GM19043 (cell line): ENCODE data around the gene EIF4G3.
"Not testable (repeated sequence)": the region's sequence is repeated elsewhere in the genome, so short reads cannot be mapped to it uniquely, and the experiment has no call there.

ENCODE experiments used
- ATAC-seq: cut with Tn5 transposase; IDR thresholded peaks from one replicate; pipeline ENCODE4 v1.9.1; 2021; ENCODE audit warnings: low read depth; ENCODE audit not compliant: unreplicated experiment

Gene EIF4G3

DNA sequence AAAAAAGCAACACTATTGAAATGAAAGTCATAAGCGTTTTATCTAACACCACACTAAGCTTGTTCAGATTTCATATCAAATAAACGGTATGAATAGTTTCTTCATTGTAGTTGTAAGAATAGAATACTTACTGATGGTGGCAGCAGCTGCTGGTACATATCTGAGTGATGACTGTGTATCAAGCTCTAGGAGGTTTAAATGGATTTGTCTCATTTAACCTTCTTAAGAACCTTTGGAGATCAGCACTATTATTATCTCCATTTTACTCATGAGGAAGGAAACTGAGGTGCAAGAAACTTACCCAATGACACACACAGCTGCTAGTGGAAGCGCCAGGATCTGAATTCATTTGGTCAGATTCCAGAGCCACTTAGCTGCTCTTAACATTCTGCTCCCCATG, 104.0 kb downstream of the EIF4G3 start:
- no peak for ATAC-seq

DNA sequence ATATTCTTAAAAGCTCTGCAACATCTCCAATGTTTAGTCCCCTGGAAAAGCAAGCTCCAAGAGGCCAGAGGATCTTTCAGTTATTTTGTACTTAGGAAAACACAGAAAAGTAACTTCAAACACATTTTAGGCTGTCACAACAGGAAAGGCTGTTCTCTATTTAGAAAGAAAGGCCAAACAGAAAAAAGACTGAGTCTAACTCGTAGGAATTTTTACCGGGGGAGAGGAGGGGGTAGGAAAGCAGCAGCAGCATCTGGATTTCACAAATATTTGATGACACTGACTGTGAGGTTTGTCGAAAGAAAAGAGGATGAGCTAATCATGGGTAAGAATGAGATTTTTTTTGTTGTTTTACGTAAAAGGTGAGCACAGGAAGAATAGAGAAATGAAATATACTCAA, 107.1 kb downstream of the EIF4G3 start:
- ATAC-seq: no peak

DNA sequence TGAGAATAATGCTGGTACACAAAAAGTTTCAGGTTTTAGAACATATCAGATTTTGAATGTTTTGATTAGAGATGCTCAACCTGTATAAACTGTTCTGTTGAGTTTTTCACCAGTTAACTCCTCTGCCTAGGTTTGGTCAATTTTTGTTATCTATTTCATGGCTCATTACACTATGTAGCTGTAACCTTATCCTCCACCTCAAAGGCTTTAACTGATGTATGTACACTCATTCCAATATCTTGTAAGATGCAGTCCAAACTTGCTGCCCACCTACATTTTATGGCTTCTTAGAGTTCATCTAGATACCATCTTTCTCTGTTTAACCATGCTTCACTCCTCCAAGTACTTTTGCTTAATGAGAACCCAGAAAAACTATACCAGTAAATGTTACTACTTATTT, 107.8 kb downstream of the EIF4G3 start:
- no peak for ATAC-seq

DNA sequence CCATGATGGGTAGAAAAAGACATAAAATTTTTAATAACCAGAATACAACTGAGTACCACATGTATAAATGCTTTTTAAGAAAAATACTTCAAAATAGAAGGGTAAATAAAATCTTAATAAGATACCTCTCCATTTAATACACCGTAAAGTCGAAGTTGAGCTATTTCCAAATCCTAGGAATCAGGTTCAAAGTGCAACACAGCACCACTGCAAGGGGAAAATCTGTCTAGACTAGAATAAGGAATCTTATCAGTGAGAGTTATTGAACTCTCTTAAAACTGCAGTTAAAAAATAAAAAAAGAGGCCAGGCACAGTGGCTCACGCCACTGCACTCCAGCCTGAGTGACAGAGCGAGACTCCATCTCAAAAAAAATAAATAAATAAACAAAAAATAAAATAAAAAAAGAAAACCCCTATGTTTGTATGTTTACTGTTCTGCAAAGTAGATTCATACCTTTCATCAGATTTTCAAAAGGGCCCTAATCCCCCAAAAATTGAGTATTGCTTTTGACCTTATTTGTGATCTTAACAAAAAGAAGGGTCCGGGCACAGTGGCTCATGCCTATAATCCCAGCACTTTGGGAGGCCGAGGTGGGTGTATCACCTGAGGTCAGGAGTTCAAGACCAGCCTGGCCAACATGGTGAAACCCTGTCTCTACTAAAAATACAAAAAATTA, 109.0 kb downstream of the EIF4G3 start:
- no peak for ATAC-seq

DNA sequence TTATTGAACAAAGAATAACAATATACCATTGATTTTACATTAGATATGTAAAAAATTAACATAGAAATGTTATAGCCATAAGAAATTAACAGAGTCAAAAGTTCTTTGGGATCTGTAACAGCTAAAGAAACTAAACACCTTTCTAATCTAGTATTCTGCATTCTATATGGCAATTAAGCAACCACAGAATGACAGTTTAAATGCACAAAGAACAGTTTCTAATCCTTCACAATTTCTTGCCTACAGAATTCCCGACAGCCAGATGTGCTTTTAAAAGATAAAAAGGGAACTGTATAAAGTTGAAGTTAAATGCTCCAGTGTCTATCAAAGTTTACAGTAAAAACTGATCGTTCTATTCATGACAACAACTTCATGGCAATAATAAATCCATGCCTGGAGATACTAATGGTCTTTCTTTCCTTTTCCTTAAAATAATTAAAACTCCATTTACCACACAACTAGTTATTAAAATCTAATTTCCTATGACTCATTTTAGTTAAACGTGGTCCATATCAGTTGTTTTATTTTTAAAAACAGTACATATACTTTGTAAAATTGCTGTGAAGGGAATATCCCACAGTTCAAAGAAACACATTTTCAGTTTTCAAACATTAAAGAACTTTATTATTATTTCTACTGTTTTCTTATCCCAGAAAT, 110.2 kb downstream of the EIF4G3 start:
- no peak for ATAC-seq

DNA sequence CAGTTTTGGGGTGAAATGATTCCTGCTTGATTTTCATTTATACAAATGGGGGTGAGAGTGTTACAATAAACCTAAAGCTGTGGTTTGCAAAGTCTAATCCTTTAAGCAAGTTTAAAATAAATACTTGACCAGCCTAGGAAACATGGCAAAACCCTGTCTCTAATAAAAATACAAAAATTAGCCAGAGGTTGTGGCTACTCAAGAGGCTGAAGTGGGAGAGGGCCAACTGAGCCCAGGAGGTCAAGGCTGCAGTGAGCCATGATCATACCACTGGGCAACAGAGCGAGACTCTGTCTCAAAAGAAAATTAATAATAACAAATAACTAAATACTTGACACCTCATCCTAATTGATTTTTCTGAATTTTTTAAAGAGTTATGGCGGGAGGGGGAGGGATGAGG, 110.8 kb downstream of the EIF4G3 start:
- ATAC-seq: no peak

DNA sequence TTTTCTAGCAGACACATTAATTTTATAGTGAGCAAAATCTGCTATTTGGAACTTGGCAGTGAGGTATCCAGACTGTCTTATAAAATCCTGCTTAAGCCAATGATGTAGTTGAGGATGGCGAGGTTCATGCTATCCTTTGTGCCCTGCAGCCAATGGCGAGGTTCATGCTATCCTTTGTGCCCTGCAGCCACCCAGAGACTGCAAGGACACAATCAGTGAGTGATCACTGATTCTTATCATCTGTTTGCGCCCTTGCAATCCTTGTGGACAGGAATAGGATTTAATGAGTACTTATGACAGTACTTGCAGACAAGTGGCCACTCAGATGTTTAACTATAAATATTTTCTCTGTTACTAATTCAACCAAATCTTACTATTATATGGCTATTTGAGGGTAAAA, 112.6 kb downstream of the EIF4G3 start:
- no peak for ATAC-seq

DNA sequence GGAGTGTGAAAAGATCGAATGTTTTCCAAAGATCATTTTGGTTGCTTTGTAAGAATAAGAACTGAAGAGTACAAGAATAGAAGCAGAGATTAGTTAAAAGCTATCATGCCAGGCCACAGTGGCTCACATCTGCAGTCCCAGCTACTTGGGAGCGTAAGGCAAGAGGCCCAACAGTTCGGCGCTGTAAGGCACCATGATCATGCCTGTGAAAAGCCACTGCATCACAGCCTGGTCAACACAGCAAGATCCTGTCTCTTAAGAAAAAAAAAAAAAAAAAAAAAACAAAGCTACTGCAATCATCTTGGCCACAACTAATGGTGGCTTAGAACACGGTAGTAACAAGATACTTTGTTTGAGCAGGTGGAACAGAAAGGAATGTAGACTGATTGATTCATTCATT, 116.2 kb downstream of the EIF4G3 start:
- ATAC-seq: no peak

DNA sequence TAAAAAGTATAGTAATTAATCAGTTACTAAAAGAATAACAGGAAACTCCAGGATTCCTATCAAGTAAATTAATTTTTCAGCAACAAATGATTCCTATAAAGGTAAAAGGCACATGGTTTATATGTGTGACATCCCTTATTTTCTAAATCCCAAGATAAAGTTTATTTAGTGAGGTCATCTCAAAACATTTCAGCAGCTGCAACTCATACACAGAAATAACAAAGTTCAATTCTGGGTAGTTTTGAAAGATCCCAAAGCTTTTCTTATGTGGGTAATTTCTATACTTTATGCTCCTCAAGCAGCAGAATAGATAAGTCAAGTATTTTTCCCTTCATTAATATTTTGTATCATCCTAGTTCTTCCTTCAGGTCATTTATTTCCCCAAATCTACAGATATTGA, 117.7 kb downstream of the EIF4G3 start:
- no peak for ATAC-seq

DNA sequence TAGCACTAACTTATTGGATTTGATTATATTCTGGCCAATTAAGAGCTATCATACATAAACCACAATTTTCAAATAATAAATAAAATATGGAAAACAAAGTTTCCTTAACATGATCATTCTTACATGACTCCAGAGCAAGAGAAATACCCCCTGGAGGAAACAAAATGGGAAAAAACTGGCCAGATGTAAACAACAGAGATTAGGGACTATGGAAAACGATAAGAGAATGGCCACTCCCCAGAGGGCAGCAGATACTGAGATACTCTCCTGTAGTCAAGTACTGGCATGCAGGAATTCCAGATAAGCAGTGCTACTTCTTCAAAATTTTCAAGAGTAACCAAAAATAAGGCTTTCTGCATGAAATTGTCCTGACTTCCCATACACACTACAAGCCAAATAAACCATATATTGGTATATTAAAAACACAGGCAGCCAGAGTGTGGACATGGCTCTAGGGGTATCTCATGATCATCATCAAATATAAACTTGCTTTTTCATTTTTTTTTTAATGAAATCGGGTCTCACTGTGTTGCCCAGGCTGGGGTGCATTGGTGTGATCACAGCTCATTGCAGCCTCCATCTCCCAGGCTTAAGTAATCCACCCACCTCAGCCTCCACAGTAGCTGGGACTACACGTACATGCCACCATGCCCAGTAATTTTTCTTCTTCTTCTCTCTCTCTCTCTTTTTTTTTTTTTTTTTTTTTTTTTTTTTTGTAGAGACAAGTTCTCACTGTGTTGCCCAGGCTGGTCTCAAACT, 118.5 kb downstream of the EIF4G3 start:
- no peak for ATAC-seq

DNA sequence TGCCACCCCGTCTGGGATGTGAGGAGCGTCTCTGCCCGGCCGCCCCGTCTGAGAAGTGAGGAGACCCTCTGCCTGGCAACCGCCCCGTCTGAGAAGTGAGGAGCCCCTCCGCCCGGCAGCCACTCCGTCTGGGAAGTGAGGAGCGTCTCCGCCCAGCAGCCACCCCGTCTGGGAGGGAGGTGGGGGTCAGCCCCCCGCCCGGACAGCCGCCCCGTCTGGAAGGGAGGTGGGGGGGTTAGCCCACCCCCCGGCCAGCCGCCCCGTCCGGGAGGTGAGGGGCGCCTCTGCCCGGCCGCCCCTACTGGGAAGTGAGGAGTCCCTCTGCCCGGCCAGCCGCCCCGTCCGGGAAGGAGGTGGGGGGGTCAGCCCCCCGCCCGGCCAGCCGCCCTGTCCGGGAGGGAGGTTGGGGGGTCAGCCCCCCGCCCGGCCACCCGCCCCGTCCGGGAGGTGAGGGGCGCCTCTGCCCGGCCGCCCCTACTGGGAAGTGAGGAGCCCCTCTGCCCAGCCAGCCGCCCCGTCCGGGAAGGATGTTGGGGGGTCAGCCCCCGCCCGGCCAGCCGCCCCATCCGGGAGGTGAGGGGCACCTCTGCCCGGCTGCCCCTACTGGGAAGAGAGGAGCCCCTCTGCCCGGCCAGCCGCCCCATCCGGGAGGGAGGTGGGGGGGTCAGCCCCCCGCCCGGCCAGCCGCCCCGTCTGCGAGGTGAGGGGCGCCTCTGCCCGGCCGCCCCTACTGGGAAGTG, 123.3 kb downstream of the EIF4G3 start:
- ATAC-seq: not testable (repeated sequence)

DNA sequence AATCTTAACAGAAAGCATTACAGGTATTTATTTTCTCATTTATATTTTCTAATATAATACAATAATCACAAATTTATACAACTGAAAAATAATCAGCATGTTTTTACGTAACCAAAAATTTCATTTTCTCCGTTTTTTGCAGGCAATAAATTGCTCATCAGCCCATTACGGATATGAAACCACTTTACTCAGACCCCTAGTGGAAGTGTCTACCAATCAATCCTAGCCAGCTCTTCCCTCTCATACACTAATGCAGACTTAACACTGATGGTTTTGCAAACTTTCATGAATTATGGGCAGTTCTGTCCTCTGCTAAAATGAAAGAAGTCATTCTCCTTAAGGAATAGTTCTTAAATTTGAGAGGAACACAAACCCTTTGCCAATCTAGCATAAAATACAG, 124.7 kb downstream of the EIF4G3 start:
- no peak for ATAC-seq

DNA sequence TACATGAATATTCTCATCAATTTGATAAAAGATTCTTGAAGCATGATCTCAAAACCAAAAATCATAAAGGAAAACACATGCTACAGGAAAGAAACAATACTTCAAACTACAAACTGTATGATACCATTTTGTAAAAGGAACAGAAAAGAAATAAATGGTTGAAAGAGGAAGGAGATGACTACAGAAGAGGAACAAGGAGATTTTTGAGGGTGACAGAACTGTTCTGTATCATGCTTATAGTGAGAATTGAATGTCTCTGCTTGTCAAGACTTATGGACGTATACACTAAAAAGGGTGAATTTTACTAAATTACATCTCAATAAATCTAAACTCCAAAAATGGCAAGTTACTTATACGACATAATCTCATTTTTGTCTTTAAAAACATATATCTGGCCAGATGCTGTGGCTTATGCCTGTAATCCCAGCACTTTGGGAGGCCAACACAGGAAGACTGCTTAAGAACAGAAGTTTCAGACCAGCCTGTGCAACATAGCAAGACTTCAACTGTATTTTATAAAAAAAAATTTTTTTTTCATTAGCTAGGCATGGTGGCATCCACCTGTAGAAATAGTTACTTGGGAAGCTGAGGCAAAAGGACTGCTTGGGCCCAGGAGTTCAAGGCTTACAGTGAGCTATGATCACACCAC, 125.4 kb downstream of the EIF4G3 start:
- ATAC-seq: no peak

DNA sequence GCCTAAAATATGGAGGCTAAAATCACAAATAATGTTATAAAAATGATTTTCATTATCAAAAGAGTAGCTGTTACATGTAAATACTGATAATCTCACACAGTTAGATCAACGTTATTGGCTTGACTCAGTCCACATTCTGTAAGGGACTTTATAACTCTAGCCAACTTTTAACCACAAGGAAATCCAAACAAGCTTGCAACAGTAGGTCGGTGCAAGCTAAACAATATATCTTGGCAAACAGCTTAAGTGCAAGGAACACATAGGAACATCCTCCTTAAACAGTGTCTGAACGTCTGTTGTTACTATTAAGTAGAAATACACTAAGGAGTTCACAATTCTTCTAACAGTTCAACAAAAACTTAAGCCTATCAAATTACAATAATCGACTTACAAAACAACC, 126.7 kb downstream of the EIF4G3 start:
- no peak for ATAC-seq

DNA sequence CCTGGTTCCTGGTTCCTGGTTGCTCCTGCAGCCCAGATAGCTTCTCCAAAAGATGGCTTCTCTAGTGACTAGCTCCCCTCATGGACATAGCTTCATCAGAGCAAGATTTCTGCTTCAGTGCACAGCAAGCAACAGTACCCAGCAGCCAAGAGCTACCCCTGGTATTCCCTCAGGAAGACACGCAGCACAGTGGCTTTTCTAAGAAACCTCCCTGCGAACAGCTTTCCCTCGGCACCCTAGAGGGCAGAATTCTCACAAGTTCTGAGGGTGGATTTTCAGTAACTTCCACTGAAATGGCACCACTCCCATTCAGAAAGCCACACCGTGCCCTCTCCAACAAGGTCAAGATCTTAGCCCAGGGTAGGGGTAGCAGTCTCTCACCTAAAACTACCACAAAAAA, 128.2 kb downstream of the EIF4G3 start:
- no peak for ATAC-seq

DNA sequence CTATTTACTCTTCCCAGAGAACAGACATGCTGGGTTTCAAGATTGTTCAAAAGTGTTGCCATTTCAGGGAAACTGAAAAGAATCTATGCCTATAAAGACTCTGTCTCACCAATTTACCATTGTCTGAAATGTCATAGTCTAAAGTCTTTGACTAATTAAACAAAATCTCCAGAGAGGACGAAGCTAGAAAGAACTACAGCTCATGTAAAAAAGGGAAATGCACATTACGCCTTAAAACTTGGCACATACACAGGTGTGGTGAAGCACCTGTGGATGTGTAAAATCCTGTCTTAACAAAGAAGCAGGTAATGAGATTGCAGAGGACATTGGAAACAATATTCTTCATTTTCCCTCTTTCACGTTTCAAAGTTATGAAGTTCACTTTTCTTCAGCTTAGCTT, 130.6 kb downstream of the EIF4G3 start:
- no peak for ATAC-seq

DNA sequence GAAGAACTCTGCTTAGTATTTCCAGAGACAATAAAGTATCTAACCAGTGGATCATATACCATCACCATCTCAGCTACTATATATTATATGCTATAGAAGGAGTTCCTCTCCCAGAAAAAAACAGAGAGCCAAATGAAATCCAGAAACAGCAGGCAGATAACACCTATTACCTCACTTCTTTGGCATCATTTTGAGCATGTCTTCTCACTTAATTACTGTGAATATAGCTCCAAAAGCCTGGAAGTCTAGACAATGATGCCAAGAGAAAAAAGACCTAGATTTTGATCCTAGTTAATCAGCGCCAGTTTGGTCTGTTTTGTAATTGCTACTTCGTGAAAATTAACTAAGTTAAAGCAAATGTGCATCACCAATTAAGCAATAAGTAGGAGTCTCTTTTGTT, 131.3 kb downstream of the EIF4G3 start:
- ATAC-seq: no peak

DNA sequence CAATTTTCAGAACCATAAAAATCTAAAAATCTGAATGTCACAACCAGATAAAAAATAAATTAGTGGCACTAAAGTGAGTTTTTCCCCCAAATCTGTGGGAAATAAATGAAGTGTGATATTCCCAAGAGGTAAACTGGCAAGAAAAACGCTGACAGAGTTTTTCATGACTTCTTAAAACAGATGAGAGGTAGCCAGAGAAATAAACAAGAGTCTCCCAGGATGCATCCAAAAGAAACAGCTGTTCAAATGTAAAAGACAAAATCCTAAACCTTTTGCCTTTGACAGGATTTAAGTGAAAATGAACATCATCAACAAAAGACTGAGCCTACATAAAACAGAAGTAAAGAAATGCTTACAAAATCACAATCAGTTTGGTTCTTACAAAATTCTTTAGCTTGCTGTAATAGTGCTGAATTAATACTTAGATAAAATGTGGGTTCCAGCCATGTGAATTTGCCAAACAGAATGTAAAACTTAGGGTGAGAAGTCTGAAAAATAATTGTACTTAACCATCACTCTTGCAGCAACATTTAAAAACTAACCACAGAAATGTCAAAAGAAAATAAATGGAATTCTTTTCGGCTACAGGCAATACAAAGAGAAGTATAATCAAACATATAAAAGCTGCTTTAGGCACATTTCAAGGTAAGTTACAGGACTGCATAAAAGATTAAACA, 133.6 kb downstream of the EIF4G3 start:
- no peak for ATAC-seq

DNA sequence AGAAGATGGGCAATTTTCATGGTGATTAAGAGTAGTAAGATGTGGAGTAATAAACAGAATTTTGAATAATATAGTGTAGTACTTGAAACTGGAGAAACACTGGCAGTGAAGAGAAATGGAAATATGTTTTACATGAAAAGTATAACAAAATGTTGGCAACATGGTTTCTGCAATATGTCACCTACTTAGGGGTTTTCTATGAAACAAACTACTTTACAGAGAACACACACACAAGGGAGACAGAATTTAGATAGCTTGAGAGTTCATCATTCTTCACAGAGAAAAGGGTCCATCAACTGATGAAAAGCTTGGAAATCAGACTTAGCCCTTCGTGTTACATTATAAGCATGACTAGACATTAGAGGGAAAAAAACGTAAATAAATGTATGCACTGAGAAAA, 135.2 kb downstream of the EIF4G3 start:
- ATAC-seq: no peak

DNA sequence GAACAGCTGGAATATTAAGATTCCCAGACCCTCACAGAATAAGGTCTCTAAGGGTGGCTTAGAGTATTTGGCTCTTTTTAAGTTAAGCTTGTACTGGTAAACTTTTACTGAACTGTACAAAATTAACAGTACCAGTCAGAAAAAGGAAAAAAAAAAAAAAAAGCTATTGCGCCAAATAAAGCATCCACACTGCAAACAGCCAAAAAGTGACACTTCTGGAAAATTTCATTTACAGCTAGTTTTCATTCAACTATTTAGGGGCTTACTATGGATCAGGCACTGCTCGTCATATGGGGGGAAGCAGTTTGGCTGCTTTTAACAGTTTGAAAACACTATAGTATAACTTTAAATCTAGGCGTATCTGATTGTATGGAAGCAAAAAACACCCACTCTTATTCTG, 139.6 kb downstream of the EIF4G3 start:
- ATAC-seq: no peak
